B cell (primary cell): ENCODE data around the gene RAD51.

Experiments
- EZH2 ChIP-seq: IDR thresholded peaks from 2 replicates; pipeline ENCODE4 v1.6.1; 2012; ENCODE audit warnings: borderline replicate concordance, low read depth, mild to moderate bottlenecking, moderate library complexity, low read length; ENCODE audit not compliant: insufficient read depth, poor library complexity, severe bottlenecking
- TF ChIP-seq, protein P1 (sequence below): fragments of 200-600 bp; IDR thresholded peaks from one replicate; pipeline ENCODE4 v1.8.0; 2022; ENCODE audit warnings: antibody characterized with exemption, mild to moderate bottlenecking

DNA sequence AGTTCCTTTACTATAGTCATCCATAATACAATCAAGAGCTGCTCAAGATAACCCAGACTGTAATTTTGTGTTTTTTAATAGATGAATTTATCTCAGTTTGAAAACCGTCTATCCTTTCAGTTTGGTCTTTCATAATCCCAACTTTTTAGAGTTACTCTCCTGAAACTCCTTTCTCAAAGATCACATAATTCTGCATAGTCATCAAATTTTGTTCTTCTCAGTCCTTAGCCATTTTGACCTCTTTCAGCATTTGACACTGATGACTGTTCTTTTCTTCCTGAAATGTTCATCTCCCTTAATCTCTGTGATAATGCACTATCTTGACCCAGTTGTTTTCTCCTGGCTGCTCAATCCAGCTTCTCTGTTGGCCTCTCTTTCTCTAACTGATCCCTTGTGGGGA lies 47.5 kb upstream of the RAD51 start:
- TF ChIP-seq, protein P1, sequence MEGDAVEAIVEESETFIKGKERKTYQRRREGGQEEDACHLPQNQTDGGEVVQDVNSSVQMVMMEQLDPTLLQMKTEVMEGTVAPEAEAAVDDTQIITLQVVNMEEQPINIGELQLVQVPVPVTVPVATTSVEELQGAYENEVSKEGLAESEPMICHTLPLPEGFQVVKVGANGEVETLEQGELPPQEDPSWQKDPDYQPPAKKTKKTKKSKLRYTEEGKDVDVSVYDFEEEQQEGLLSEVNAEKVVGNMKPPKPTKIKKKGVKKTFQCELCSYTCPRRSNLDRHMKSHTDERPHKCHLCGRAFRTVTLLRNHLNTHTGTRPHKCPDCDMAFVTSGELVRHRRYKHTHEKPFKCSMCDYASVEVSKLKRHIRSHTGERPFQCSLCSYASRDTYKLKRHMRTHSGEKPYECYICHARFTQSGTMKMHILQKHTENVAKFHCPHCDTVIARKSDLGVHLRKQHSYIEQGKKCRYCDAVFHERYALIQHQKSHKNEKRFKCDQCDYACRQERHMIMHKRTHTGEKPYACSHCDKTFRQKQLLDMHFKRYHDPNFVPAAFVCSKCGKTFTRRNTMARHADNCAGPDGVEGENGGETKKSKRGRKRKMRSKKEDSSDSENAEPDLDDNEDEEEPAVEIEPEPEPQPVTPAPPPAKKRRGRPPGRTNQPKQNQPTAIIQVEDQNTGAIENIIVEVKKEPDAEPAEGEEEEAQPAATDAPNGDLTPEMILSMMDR, result no peak
- no peak for TF ChIP-seq EZH2
